ENCODE results near the gene ZCCHC2. TPM values are rescaled to one million over a fixed set of nuclear protein-coding genes. Genes with fewer than 3 reads are reported as not detected.

ZCCHC2 gene
- total RNA-seq, 4 donors from 2014 or later = 16.8 to 30.8 (median 22.7) TPM

- Histone ChIP-seq H3K4me1 (peaks cover 0 to 33% (median 0%) of the 10 kb centered on the region in 3 donors), H3K27ac (no peak overlapping the region), H3K36me3 (peaks cover 0 to 43% of the 10 kb centered on the region in 2 donors), H3K4me3 (no peak overlapping the region), H3K9me3 (no peaks in the 10 kb centered on the region), H3K27me3 (no peaks in the 10 kb centered on the region)
- no peak for ATAC-seq
- WGBS, 2 donors (ENCODE audit: low coverage in 1 of 2) = 92 to 97% methylated on average over 10 to 11 of the region's 11 CpGs
- TF ChIP-seq EP300 (IDR thresholded peaks at IDR 0.05) = no peak
- TF ChIP-seq POLR2AphosphoS5 (IDR thresholded peaks at IDR 0.05) = no peak
- no peak for TF ChIP-seq POLR2A (IDR thresholded peaks at IDR 0.05)
- TF ChIP-seq CTCF (IDR thresholded peaks at IDR 0.05) = no peak
Observed at GRCh38 chr18:62539284-62540165, 16.7 kb downstream of the ZCCHC2 start.

- 85 to 94% methylated on average over 6 to 7 of the region's 7 CpGs for WGBS, 2 donors (ENCODE audit: low coverage in 1 of 2)
Observed at GRCh38 chr18:62543021-62543420, 20.2 kb downstream of the ZCCHC2 start.

GRCh38 chr18:62545098-62545497 lies 22.3 kb downstream of the ZCCHC2 start:
- Histone ChIP-seq H3K4me3 (no peak overlapping the region), H3K36me3 (peaks cover 0 to 83% of the 10 kb centered on the region in 2 donors), H3K27ac (no peak overlapping the region), H3K4me1 (no peaks in the 10 kb centered on the region), H3K27me3 (no peaks in the 10 kb centered on the region), H3K9me3 (no peaks in the 10 kb centered on the region)
- ATAC-seq = no peak
- TF ChIP-seq POLR2A (IDR thresholded peaks at IDR 0.05) (no peak), POLR2AphosphoS5 (IDR thresholded peaks at IDR 0.05) (no peak), EP300 (IDR thresholded peaks at IDR 0.05) (no peak), CTCF (IDR thresholded peaks at IDR 0.05) (no peak)
- 93 to 98% methylated on average over 4 of the region's 4 CpGs for WGBS, 2 donors (ENCODE audit: low coverage in 1 of 2)

More at GRCh38 chr18:62543021-62543420, 20.2 kb downstream of the ZCCHC2 start:
- Histone ChIP-seq H3K27me3 (no peaks in the 10 kb centered on the region), H3K4me1 (peaks cover 0 to 11% (median 0%) of the 10 kb centered on the region in 3 donors), H3K36me3 (peaks cover 0 to 78% of the 10 kb centered on the region in 2 donors), H3K27ac (no peak overlapping the region), H3K4me3 (no peak overlapping the region), H3K9me3 (no peaks in the 10 kb centered on the region)
- no peak for ATAC-seq
- TF ChIP-seq POLR2A (IDR thresholded peaks at IDR 0.05) = no peak

GRCh38 chr18:62549755-62550154 lies 26.9 kb downstream of the ZCCHC2 start:
- Histone ChIP-seq H3K27me3 (no peaks in the 10 kb centered on the region), H3K27ac (no peak overlapping the region), H3K4me3 (no peak overlapping the region), H3K4me1 (no peaks in the 10 kb centered on the region), H3K9me3 (no peaks in the 10 kb centered on the region), H3K36me3 (peaks cover 0 to 74% of the 10 kb centered on the region in 2 donors)
- no peak for ATAC-seq
- WGBS, 2 donors (ENCODE audit: low coverage in 1 of 2) = 50 to 85% methylated on average over 5 of the region's 5 CpGs
- TF ChIP-seq EP300 (IDR thresholded peaks at IDR 0.05) (no peak), CTCF (IDR thresholded peaks at IDR 0.05) (no peak), POLR2A (IDR thresholded peaks at IDR 0.05) (no peak), POLR2AphosphoS5 (IDR thresholded peaks at IDR 0.05) (no peak)

- no peak for TF ChIP-seq POLR2A (IDR thresholded peaks at IDR 0.05)
- TF ChIP-seq CTCF (IDR thresholded peaks at IDR 0.05) = no peak
- TF ChIP-seq EP300 (IDR thresholded peaks at IDR 0.05) = no peak
- no peak for TF ChIP-seq POLR2AphosphoS5 (IDR thresholded peaks at IDR 0.05)
Observed at GRCh38 chr18:62550746-62551145, 27.9 kb downstream of the ZCCHC2 start.

More at GRCh38 chr18:62550746-62551145, 27.9 kb downstream of the ZCCHC2 start:
- no peak overlapping the region for H3K27ac ChIP-seq
- no peaks in the 10 kb centered on the region for H3K27me3 ChIP-seq
- no peak overlapping the region for H3K4me3 ChIP-seq
- H3K4me1 ChIP-seq = no peaks in the 10 kb centered on the region
- H3K9me3 ChIP-seq = no peaks in the 10 kb centered on the region
- H3K36me3 ChIP-seq = peaks cover 0 to 71% of the 10 kb centered on the region in 2 donors
- 75 to 84% methylated on average over 8 to 9 of the region's 9 CpGs for WGBS, 2 donors (ENCODE audit: low coverage in 1 of 2)
- no peak for ATAC-seq
